ENCODE measurements around the gene ERICH3.

Gene ERICH3, protein sequence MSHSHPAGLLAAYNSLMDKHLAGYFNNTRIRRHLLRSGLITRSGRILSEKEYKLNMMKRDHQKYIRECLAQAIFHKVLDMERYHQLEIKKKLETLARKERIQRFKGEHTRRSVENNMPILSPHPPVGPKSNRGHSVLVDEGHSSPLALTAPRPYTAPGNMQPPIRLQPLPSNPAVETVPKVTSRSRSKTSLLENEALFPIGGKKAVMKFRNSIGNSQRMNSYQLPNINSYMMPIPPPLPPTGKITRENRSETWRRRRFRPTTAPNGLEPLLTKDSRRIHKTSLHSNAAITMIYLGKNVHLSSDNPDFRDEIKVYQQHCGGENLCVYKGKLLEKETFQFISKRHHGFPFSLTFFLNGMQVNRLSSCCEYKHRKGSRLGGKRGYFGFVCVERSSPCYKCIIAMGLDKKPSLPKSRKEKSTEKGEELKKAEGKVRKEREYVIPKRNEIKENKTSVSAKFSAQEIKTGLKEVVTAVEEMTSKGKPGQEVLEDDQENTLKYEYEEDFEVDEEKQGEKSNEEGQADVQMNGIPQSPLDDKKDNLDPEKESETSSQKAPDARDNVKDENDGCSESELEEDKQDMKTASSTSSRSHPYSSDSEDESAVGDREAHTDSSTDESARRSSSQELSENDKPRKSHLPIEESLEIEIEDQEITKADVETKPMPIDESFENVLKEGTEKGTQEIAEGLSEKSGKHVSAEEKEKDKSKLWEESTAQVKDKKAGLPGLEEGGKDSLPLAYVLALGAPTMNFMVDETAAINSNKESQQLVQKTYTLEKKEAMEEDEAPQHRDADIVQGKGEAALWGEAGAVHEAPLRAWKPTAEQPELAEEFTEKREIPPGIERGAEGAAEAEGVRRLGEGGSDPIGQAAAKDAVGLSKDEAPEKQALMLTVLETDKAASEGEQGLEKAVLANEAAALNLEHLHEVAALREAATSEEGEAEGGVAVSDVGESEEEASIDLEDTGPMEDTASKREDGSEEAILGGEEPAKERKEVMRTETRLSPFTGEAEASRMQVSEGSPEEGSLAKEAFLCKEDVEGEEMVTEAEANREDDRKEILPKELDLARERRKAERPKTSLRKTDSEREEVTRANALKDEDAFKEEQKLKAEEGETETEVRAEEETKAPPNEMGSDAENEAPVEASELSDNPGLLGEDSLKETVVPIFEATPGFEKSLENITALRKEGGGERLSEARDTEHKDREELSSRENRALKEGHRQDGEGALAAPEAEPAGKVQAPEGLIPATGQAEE (N-terminal part only)

DNA sequence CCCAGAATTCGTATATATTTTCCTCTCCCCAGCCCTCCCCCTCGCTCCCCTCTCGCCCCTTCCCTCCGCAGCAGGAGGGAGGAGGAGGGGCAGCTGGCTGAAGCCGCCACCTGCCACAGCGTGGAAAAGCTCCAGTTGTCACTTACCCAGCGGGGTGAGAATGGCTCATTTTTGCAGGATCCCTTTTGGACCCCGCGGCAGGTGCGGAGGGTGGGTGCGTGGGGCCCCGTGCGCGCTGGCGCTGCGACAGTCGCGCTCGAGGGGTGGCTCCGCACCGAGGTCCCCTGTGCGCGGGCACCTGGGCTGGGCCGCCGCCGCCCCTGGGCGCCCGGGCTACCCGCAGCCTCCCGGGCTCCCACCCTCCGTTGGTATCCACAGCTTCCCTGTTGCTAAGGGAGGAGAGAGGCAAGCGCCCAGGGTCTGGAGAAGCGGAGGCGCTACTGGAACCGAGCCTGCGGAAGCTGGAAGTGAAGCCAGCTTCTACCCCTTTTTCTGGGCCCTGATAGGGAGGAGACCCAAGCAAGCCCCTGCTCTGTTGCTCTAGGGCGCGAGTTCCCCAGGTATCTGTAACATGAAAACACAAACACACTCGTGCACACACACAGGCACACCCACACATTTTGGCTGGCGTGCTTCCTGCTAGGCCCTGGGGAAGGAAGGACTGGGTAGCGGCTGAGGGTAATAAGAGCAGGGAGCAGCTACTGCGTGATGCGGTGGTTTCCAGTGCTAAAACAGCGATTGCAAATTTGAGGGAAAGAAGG lies at the start of gene ERICH3:
Gene ERICH3 (minus strand): TSS at position 442 of the 761 bp plus-strand sequence. CDS start 273 bp downstream, at position 169.
- no peak for DNase-seq (ENCODE audit: low read depth in 2 of 2)

DNA sequence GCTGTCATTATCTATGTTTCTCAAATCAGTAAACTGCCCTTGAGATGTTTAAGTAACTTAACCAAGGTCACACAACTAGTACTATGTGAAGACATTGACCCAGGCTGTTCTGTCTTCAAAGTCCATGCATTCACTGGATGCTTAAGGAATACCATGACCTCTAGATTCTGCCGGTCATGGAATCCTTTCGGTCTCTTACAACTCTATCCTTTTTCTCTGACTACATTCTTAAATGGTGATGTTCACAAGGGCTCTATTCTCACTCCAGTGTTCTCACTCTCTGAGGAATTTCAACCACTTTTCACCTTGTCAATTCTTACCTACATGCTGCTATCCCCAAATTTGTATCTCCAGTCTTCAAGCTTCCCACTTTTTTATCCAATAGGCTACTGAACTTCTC lies 44.0 kb upstream of the ERICH3 start:
- DNase-seq (ENCODE audit: low read depth in 2 of 2) = no peak

- no peak for DNase-seq (ENCODE audit: low read depth in 2 of 2)
Observed at GRCh38 chr1:74716822-74717221, 43.2 kb upstream of the ERICH3 start.

GRCh38 chr1:74715806-74716205 lies 42.2 kb upstream of the ERICH3 start:
- DNase-seq (ENCODE audit: low read depth in 2 of 2) = no peak

- DNase-seq (ENCODE audit: low read depth in 2 of 2) = no peak
Observed at GRCh38 chr1:74715236-74715502, 41.6 kb upstream of the ERICH3 start.

DNA sequence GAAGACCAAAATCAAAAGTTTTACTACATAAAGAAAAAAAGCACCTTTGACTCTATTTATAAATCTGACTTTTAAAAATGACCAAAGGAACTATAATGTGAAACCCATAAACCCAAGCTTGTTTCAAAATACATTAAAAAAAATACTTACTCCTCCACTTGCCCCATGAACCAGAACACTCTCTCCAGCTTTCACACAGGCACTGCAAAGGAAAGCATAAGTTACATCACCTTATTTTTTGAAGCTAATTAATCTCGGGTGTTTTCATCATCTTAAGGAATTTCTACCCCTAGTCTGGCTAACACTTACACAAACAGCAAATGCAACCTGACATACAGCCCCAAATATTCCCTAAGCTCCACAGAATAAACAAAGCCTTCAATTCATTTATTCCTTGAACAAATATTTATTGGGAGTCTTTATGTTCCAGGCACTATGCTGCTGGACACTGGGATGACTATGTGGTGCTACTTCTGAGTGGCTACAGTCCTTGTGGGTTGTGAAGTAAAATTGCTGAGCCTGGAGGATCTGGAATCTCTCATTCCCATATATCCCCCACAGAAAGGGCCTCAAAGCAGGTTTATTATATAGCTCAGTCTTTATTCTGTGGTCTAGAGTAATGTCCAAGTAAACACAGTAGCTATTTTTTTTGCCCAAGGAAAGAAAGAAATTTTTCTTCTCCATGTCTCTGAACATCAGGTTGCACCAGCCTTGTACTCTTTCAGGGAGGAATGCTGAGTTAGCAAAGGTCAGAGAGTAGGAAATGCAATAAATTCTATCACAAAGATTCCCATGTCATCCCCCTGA lies 41.0 kb upstream of the ERICH3 start:
- no peak for DNase-seq (ENCODE audit: low read depth in 2 of 2)

DNA sequence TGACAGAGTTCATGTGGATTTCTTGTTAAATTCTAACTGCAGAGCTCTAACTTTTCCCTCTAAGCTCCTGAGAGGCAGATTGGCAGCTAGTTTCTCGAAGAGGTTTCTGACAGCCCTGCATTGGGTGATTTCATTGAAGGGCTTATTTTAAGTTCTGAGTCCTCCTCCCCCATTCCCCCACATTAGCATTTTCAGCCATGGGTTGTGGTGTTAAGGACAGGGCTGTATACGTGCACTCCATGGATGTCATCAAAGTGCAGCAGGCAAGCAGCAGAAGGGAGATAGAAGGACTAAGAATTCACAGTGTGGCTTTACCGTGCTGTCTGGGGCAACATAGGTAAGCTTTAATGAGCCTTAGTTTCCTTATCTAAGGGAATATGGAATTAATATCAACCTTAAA lies 40.3 kb upstream of the ERICH3 start:
- no peak for DNase-seq (ENCODE audit: low read depth in 2 of 2)

DNA sequence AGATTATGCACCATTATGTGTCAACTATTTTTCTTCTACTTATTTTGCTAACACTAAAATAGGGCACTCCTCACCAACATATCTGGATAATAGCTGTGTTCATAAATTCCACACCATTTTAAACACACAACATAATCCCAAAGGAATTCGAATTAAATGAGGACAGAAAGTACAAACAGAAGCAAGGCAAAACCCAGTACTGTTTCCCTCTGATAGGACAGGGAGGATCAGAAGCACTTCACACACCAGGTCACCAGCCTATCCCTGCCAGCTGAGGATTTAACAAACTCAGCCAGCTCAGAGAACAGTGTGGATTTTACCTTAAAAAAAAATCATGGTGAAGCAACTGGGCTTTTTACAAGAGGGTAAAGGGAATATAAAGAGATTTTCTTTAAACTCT lies 39.3 kb upstream of the ERICH3 start:
- no peak for DNase-seq (ENCODE audit: low read depth in 2 of 2)

GRCh38 chr1:74703386-74704182 lies 30.0 kb upstream of the ERICH3 start:
- DNase-seq (ENCODE audit: low read depth in 2 of 2) = no peak

- DNase-seq (ENCODE audit: low read depth in 2 of 2) = no peak
Observed at GRCh38 chr1:74699331-74699730, 25.7 kb upstream of the ERICH3 start.

GRCh38 chr1:74697832-74698231 lies 24.2 kb upstream of the ERICH3 start:
- DNase-seq (ENCODE audit: low read depth in 2 of 2) = no peak

DNA sequence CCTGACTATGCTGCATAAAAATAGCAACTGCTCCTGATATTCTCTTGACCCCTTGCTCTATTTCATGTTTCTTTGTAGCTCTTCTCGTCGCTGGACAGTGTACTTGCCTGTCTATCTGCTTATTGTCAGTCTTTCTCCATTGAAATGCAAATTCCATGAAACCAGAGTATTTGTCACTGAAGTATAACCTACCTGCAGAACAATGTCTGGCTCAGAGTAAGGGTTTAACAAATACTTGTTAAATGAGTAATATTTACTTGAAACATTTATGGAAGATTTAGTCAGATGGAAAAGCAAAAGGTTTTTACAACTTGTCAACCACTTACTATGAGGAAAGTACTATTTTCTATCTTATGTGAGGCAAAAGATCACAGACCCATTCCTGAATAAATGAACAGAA lies 19.9 kb upstream of the ERICH3 start:
- no peak for DNase-seq (ENCODE audit: low read depth in 2 of 2)

GRCh38 chr1:74690909-74691308 lies 17.3 kb upstream of the ERICH3 start:
- no peak for DNase-seq (ENCODE audit: low read depth in 2 of 2)

GRCh38 chr1:74690364-74690696 lies 16.7 kb upstream of the ERICH3 start:
- DNase-seq (ENCODE audit: low read depth in 2 of 2) = no peak

- DNase-seq (ENCODE audit: low read depth in 2 of 2) = peak in 1 of 2 donors; percentile 1
Observed at GRCh38 chr1:74689621-74690363, 16.2 kb upstream of the ERICH3 start.

DNA sequence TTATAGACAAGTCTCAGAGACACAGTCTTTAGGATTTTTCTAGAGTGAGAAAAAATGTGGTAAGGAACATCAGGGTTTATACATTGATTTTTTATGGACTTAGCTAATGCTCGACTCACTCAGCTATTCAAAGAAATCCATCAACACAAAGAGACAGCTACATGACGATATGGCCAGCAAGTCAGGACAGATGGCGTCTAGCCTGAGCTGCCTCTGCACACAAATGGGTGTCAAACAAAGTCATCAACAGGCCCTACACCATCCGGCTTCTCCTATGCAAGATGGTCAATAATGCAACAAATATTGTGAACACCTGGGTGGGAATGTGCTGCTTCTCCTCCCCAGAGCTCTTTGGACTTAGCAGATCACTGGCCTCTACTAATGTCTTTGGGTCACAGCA lies 13.3 kb upstream of the ERICH3 start:
- no peak for DNase-seq (ENCODE audit: low read depth in 2 of 2)

DNA sequence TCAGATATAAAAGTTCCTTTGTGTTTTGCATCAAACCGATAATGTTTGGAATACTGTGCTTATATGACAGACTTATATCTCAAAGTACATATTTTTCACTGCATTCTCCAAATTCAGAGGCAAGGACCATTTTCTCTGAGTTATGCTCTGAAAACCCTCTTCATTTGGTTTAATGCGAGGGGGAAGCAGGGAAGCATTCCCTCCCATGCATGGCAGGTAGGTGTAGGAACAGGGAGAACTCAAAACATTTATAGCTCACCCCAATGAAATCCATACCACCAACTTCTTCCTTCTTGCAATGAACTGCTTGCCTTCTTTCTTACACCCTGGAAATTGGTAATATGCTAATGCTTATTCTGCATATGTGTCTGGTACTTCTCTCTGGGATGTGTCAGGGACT lies 10.7 kb upstream of the ERICH3 start:
- no peak for DNase-seq (ENCODE audit: low read depth in 2 of 2)

DNA sequence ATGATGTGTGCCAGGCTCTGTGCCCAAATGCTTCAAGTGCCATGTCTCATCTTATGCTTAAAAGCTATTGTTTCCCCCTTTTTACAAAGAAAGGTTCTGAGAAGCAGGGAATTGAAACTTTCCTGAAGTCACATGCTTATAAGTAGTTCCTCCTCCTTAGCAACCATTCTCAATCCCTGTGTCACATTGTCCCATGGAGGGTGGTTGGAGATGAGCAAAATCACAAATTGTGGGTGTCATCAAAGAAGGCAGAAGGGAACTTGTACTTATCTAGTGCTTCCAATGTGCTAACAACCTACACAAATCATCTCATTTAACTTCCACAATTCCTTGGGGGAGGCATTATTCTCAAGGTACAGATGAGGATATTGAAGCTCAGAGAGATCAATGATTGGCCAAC lies 10.1 kb upstream of the ERICH3 start:
- DNase-seq (ENCODE audit: low read depth in 2 of 2) = no peak

- no peak for DNase-seq (ENCODE audit: low read depth in 2 of 2)
Observed at GRCh38 chr1:74681851-74682250, 8.3 kb upstream of the ERICH3 start.
